ENCODE results near the gene NHSL1. TPM values are rescaled to one million over a fixed set of nuclear protein-coding genes. Genes with fewer than 3 reads are reported as not detected.

Gene NHSL1
- total RNA-seq, 1 donor from 2014 or later: 72.3 TPM

DNA sequence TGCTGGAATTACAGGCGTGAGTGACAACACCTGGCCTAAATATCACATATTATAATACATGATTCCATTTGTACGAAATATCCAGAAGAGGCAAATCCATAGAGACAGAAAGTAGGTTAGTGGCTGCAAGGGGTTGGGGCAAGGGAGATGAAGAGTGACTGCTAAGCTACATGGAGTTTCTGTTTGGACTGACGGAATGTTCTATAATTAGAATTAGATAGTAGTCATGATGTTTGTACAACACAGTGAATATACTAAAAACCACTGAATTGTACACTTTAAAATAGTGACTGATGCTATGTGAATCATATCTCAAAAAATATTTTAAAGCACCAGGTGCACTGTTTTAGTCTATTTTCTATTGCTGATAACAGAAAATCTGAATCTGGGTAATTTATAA is 99.0 kb downstream of the NHSL1 start:
- no peaks in the 10 kb centered on the region for H3K9me3 Mint-ChIP-seq (ENCODE audit: unreplicated experiment)

DNA sequence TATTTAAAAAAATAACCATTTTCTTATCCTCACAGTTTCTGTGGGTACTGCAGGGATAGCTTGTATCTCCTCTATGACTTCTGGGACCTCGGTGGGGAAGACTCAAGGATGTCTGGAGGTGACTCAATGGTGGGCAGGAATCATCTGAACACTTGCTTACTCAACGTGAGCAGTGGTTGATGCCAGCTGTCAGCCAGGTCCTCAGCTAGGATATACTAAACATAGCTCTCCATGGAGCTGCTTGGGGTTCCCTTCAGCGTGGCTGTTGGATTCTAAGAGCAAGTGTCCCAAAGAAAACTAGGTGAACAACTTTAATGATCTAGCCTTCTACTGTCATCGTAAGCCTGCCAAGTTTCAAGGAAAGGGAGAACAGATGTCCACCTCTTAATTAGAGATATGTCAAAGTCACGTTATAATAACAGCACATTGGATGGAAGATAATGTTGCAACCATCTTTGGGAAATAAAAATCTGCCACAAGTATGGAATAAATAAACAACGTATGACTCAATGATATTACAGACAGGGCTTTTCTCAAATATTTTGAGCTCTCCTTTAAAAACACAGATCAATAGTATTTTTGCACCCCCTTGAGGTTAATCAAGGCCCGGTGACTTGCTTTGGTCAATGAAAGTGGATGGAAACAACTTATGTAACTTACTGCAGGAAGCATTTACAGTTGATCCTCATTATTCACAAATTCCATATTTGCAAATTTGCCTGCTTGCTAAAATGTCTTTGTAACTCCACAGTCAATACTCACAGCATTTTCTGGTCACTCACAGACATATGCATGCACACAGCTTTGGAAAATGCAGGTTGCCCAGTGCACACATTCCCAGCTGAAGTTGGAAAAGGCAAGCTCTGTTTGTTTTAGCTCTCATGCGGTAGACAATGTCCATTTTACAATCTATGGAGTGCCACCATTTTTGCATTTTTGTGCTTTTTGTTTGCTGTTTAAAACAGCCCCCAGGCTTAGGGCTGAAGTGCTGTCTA is 101.9 kb downstream of the NHSL1 start:
- Mint-ChIP-seq H3K9me3 (ENCODE audit: unreplicated experiment) (no peaks in the 10 kb centered on the region), H3K27ac (ENCODE audit: unreplicated experiment) (no peak overlapping the region), H3K27me3 (ENCODE audit: unreplicated experiment) (peaks cover 3% of the 10 kb centered on the region), H3K36me3 (ENCODE audit: low read depth, unreplicated experiment) (no peaks in the 10 kb centered on the region), H3K4me3 (ENCODE audit: unreplicated experiment) (no peak overlapping the region), H3K4me1 (ENCODE audit: unreplicated experiment) (no peaks in the 10 kb centered on the region)
- DNase-seq (ENCODE audit: low spot score): no peak
- TF ChIP-seq, protein P1, sequence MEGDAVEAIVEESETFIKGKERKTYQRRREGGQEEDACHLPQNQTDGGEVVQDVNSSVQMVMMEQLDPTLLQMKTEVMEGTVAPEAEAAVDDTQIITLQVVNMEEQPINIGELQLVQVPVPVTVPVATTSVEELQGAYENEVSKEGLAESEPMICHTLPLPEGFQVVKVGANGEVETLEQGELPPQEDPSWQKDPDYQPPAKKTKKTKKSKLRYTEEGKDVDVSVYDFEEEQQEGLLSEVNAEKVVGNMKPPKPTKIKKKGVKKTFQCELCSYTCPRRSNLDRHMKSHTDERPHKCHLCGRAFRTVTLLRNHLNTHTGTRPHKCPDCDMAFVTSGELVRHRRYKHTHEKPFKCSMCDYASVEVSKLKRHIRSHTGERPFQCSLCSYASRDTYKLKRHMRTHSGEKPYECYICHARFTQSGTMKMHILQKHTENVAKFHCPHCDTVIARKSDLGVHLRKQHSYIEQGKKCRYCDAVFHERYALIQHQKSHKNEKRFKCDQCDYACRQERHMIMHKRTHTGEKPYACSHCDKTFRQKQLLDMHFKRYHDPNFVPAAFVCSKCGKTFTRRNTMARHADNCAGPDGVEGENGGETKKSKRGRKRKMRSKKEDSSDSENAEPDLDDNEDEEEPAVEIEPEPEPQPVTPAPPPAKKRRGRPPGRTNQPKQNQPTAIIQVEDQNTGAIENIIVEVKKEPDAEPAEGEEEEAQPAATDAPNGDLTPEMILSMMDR (IDR thresholded peaks at IDR 0.05; ENCODE audit: unreplicated experiment): no peak

More for the DNA sequence above, 99.0 kb downstream of the NHSL1 start:
- Mint-ChIP-seq H3K27me3 (ENCODE audit: unreplicated experiment) (peaks cover 3% of the 10 kb centered on the region), H3K27ac (ENCODE audit: unreplicated experiment) (no peak overlapping the region), H3K4me3 (ENCODE audit: unreplicated experiment) (no peak overlapping the region), H3K4me1 (ENCODE audit: unreplicated experiment) (no peaks in the 10 kb centered on the region), H3K36me3 (ENCODE audit: low read depth, unreplicated experiment) (peaks cover under 1% of the 10 kb centered on the region)
- DNase-seq (ENCODE audit: low spot score): no peak
- TF ChIP-seq, protein P1 (IDR thresholded peaks at IDR 0.05; ENCODE audit: unreplicated experiment): no peak

DNA sequence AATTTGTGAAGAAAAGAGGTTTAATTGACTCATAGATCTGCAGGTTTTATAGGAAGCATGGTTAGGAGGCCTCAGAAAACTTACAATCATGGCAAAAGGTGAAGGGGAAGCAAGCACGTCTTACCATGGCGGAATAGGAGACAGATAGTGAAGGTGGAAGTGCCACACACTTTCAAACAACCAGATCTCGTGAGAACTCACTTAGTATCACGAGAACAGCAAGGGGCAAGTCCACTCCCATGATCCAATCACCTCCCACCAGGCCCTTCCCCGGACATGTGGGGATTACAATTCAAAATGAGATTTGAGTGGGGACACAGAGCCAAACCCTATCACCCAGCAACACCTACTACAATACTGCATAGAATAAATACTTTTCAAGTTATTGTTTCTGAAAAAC is 102.6 kb downstream of the NHSL1 start:
- TF ChIP-seq, protein P1 (IDR thresholded peaks at IDR 0.05; ENCODE audit: unreplicated experiment): no peak
- Mint-ChIP-seq H3K36me3 (ENCODE audit: low read depth, unreplicated experiment) (no peaks in the 10 kb centered on the region), H3K9me3 (ENCODE audit: unreplicated experiment) (no peaks in the 10 kb centered on the region), H3K27ac (ENCODE audit: unreplicated experiment) (no peak overlapping the region), H3K27me3 (ENCODE audit: unreplicated experiment) (peaks cover 2% of the 10 kb centered on the region), H3K4me3 (ENCODE audit: unreplicated experiment) (no peak overlapping the region), H3K4me1 (ENCODE audit: unreplicated experiment) (no peaks in the 10 kb centered on the region)
- no peak for DNase-seq (ENCODE audit: low spot score)

DNA sequence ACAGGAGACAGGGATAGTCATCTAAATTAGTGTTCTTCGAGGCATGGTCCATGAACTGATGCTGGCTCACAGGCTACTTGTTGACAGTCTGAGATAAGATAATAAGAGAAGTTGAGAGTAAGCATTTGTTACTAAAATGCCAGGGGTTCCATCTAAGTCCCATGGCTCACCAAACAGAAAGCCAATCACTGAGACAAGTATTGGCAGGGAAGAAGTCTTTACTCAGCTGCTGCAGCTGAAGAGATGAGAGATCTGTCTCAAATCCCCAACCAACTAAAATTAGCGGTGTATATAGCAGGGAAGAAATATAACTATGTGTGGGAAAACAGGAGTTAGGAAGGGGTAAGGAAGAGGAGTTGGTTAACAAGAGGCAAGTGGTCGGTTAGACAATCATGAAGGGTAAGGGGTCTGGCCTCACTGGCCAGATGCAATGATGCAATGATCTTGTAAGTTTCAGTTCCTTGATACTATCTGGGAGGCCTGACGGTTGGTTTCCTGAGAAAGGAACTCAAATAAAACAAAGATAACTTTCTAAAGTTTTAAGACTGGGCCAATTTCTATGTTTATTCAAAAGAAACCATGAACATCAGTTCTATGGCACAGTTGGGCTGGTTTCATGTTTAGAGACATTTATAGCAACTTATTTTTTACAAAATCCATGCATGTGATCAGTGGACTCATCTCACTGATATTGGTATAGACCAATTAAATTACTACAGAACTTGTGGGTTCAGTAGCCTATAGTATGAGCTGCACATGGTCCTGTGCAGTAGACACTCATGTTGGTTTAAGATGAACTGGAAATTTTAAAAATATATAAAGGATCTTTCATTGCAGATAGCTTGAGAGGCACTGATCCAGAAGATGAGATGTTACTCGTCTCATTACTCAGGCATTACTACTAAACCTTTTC is 105.2 kb downstream of the NHSL1 start:
- DNase-seq (ENCODE audit: low spot score): no peak
- Mint-ChIP-seq H3K27ac (ENCODE audit: unreplicated experiment) (no peak overlapping the region), H3K36me3 (ENCODE audit: low read depth, unreplicated experiment) (no peaks in the 10 kb centered on the region), H3K4me1 (ENCODE audit: unreplicated experiment) (no peaks in the 10 kb centered on the region), H3K27me3 (ENCODE audit: unreplicated experiment) (no peaks in the 10 kb centered on the region), H3K4me3 (ENCODE audit: unreplicated experiment) (no peak overlapping the region), H3K9me3 (ENCODE audit: unreplicated experiment) (no peaks in the 10 kb centered on the region)
- TF ChIP-seq, protein P1 (IDR thresholded peaks at IDR 0.05; ENCODE audit: unreplicated experiment): no peak

Measured in endothelial cell (in vitro differentiated cells).